Retinal pigment epithelial cell (primary cell): ENCODE data around the gene NSD1.

Experiments used
- DNase-seq: peaks from one replicate; pipeline ENCODE4 v3.0.0-alpha.2; 2010; ENCODE audit warnings: low read depth
- H3K4me3 ChIP-seq: 2 replicates; pipeline ENCODE4 v1.5.1; 2011; ENCODE audit warnings: mild to moderate bottlenecking, low read length, control low read depth, moderate library complexity
- CTCF ChIP-seq: conservative IDR thresholded peaks from 2 replicates; pipeline ENCODE4 v1.5.1; 2011; ENCODE audit warnings: low read depth, low read length, control low read depth, inconsistent platforms

NSD1 gene

GRCh38 chr5:177320879-177321278, 187.3 kb downstream of the NSD1 start:
- no peak overlapping the region for H3K4me3 ChIP-seq
- no peak for TF ChIP-seq CTCF
- no peak for DNase-seq

- TF ChIP-seq CTCF = no peak
- peak; percentile 43 for DNase-seq
- no peak overlapping the region for H3K4me3 ChIP-seq
Observed at GRCh38 chr5:177325868-177326381, 192.4 kb downstream of the NSD1 start.

DNA sequence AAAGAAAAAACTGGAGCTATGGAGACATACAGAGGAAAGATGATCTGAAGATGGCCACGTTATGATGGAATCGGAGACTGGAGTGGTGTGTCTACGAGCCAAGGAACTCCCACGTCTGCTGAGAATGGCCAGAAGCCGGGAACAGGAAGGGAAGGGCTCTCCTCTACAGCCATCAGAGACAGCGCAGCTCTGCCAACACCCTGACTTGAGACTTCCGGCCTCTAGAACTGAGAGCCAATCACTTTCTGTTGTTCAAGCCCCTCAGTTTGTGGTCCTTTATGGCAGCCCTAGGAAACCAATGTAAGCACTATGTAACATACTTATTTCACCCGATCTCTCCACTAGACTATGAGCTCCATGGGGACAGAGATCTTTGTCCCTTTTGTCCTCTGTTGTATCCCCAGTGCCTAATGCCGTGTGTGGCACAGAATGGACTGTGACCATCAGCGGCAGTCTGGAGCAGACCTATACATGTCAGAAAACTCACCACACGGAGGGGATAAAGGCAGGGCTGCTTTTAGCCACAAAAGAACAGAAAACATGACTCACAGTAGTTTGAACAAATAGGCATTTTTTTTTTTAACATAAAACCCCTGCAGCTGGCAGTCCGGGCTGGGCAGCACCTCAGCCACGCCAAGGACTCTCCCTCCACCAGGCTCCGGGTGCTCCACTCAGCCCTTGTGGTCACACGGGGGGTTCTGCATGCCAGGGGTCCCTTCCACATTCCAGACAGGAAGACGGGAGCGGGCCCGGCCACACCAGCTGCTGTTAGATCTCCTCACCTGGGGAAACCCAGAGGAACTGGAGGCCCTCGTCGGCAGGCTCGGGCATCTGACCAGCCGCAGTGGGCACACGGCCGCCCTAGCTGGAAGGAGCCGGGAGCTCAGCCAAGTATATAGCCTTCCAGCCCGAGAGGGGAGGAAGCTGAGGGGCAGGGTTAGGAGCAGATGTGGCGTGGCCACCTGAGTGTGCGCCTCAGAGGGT, 194.3 kb downstream of the NSD1 start:
- peak; percentile 71 for DNase-seq
- TF ChIP-seq CTCF = peak; percentile 30
- H3K4me3 ChIP-seq = peak overlapping the region; percentile 20

DNA sequence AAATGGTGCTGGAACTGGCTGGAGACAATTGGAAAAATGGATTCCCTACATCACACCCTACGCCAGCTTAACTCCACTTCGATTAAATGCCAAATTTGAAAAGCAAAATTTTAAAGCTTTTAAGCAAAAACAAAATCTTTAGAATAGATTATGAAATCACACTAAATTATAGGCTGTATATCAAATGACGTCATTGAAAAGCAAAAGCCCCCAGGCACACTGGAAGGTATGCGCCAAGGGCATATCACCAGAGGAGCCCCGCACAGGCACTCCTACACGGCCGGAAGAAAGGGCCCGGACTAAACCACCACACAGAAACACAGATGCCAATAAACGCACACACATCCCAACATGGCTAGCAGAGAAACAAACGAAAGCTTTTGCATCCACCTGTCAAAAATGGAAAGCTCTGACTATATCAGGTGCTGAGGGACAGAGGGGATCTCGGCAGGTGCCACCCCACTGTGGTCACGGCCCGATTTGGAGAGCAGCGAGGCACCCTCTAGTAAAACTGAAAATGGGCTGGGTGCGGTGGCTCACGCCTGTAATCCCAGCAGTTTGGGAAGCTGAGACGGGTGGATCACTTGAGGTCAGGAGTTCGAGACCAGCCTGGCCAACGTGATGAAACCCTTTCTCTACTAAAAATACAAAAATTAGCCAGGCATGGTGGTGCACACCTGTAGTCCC, 195.1 kb downstream of the NSD1 start:
- no peak for TF ChIP-seq CTCF
- no peak for DNase-seq

DNA sequence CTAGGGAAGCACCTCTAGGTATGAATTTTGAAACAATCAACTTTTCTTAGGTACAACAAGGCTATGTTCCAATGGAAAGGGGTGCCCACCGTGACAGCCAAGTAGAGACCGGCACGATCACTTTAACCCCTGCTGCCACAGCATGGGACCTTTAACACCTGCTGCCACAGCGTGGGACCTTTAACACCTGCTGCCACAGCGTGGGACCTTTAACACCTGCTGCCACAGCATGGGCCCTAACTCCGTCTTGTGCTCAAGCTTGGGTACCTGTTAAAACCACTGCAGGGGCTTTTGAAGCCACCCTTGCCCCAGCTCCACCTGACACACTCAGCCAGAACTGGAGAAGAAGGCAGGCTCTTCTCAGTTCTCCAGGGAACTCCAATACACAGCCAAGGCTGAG, 196.3 kb downstream of the NSD1 start:
- DNase-seq = no peak
- TF ChIP-seq CTCF = no peak
- H3K4me3 ChIP-seq = no peak overlapping the region

More for the DNA sequence above, 195.1 kb downstream of the NSD1 start:
- no peak overlapping the region for H3K4me3 ChIP-seq

DNA sequence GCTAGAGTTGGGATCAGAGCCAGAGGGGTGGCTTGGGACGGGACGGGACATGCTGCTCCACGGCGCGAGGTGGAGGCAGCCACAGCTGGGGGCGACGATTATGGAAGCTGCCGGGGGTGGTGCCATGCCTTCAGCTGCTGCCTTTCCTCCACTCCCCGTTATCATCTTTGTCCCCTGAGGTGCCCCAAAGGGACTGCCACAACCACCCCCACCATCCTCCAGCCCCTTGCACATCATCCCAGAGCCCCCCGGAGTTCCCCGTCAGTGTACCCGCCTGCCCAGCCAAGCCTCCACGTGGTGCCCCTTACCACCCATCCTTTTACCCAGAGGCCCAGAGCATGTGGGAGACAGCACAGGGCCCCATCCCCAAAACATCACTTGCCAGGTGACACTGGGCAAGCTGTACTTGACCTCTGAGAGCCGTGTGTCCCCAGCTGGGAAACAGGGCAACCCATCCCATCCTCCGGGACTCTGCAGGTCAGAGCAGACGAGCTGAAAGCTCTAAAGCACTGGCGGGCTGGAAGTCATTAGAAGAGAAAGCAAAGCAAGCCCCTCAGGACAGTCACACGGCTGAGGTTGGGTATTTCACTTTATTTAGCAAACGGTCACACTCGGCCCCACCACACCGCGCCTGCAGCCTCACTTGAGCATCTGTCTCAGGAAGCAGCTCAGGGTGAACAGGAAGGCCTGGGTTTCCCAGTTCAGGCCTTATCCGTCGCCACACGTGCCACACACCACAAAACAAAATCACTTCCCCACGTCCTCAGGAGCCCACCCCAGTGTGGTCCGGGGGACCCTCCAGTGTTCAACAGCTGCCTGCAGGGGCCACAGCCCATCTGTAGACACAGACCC, 197.6 kb downstream of the NSD1 start:
- TF ChIP-seq CTCF = no peak
- no peak overlapping the region for H3K4me3 ChIP-seq
- no peak for DNase-seq
